Fibroblast of lung (primary cell): ENCODE data around the gene ABHD15. TPM values are rescaled to one million over a fixed set of nuclear protein-coding genes. Genes with fewer than 3 reads are reported as not detected.

Source experiments
- DNase-seq, 2 donors: peaks; one replicate each; pipeline versions ENCODE4 v3.0.0 to v3.0.0-alpha.2; 2010; ENCODE audit warnings: low read depth in 2 of 2
- H2AFZ ChIP-seq: 2 replicates; pipeline ENCODE4 v1.5.1; 2012; ENCODE audit warnings: low read length, control low read depth, inconsistent platforms
- H3K27ac ChIP-seq: 2 replicates; pipeline ENCODE4 v1.5.1; 2011; ENCODE audit warnings: low read length, control low read depth; ENCODE audit not compliant: insufficient read depth
- H3K27me3 ChIP-seq: 2 replicates; pipeline ENCODE4 v1.5.1; 2011; ENCODE audit warnings: mild to moderate bottlenecking, low read length; ENCODE audit not compliant: control insufficient read depth, insufficient read depth
- H3K36me3 ChIP-seq: 2 replicates; pipeline ENCODE4 v1.5.1; 2011; ENCODE audit warnings: low read length; ENCODE audit not compliant: control insufficient read depth, insufficient read depth
- H3K4me1 ChIP-seq: 2 replicates; pipeline ENCODE4 v1.5.1; 2011; ENCODE audit warnings: low read length; ENCODE audit not compliant: control insufficient read depth, insufficient read depth; ENCODE audit errors: extremely low read depth
- H3K4me2 ChIP-seq: 2 replicates; pipeline ENCODE4 v1.5.1; 2011; ENCODE audit warnings: low read length, control low read depth; ENCODE audit not compliant: insufficient read depth; ENCODE audit errors: extremely low read depth
- H3K4me3 ChIP-seq, 4 experiments: fragments of 200-600 bp in 1 of 4; sonication (generic) in 1 of 4; replicated peaks in 1 of 4; 2 replicates each; pipeline ENCODE4 v1.5.1; 2011 to 2016; ENCODE audit warnings: low read length in 4 of 4, low read depth in 3 of 4, mild to moderate bottlenecking in 3 of 4, control low read depth in 2 of 4, inconsistent platforms in 1 of 4, mixed read lengths in 1 of 4; ENCODE audit not compliant: insufficient read depth in 1 of 4; ENCODE audit errors: control extremely low read depth in 1 of 4
- H3K79me2 ChIP-seq: 2 replicates; pipeline ENCODE4 v1.5.1; 2012; ENCODE audit warnings: mild to moderate bottlenecking, low read length, inconsistent platforms; ENCODE audit not compliant: control insufficient read depth, insufficient read depth
- H3K9ac ChIP-seq: 2 replicates; pipeline ENCODE4 v1.5.1; 2011; ENCODE audit warnings: mild to moderate bottlenecking, low read length, control low read depth; ENCODE audit not compliant: insufficient read depth
- H3K9me3 ChIP-seq: 2 replicates; pipeline ENCODE4 v1.5.1; 2012; ENCODE audit warnings: low read depth, low read length; ENCODE audit not compliant: control insufficient read depth, insufficient read depth
- H4K20me1 ChIP-seq: 2 replicates; pipeline ENCODE4 v1.5.1; 2011; ENCODE audit warnings: low read length; ENCODE audit not compliant: control insufficient read depth, insufficient read depth; ENCODE audit errors: extremely low read depth
- EZH2 ChIP-seq: IDR thresholded peaks from 2 replicates; pipeline ENCODE4 v1.5.1; 2012; ENCODE audit warnings: low read length, control low read depth, mild to moderate bottlenecking; ENCODE audit errors: missing control alignments
- polyA plus RNA-seq, 2 donors: library from polyadenylated mRNA; depleted of rRNA in 1 of 2; stranded (reverse) in 1 of 2; unstranded in 1 of 2; fragments of >200 nt; gene quantifications; 2 replicates each; pipeline ENCODE4 v1.2.1, GENCODE V29; 2011 to 2012; ENCODE audit warnings: missing spikeins in 1 of 2
- total RNA-seq: library from RNA; depleted of rRNA; stranded (reverse); fragments of >200 nt; gene quantifications from 2 replicates; pipeline ENCODE4 v1.2.1, GENCODE V29; 2014
- TF ChIP-seq, protein P1 (sequence below), 2 donors: IDR thresholded peaks in 1 of 2; conservative IDR thresholded peaks in 1 of 2; 1 replicate in 1 of 2; 2 replicates in 1 of 2; pipeline ENCODE4 v1.5.1; 2011 to 2012; ENCODE audit warnings: low read length in 2 of 2, control low read depth in 1 of 2, inconsistent platforms in 1 of 2, low read depth in 1 of 2, mild to moderate bottlenecking in 1 of 2

Gene ABHD15
- total and polyA plus RNA-seq, 2 donors (not counting 1 experiment from before 2014, with no cell fraction given), result 4.1 to 11.9 TPM

DNA sequence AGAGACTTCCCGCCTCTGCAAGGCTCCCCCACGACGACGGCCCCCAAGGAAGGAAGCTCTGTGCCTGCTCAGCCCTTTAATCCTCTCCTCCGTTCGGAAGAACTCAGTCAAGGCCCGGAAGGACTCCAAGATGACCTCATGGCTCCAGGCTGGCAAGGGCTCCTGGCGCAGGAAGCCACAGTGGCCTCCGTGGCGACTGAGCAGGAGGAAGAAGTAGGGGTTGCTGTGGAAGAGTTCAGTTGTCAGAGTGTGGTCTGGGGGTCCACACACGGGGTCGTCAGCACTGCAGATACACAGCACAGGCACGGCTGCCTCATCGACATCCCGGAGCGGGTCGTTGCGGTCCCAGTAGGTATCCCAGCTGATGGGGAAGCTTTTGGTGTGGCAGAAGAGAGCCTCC lies 4.2 kb downstream of the ABHD15 start:
- no peak for DNase-seq

DNA sequence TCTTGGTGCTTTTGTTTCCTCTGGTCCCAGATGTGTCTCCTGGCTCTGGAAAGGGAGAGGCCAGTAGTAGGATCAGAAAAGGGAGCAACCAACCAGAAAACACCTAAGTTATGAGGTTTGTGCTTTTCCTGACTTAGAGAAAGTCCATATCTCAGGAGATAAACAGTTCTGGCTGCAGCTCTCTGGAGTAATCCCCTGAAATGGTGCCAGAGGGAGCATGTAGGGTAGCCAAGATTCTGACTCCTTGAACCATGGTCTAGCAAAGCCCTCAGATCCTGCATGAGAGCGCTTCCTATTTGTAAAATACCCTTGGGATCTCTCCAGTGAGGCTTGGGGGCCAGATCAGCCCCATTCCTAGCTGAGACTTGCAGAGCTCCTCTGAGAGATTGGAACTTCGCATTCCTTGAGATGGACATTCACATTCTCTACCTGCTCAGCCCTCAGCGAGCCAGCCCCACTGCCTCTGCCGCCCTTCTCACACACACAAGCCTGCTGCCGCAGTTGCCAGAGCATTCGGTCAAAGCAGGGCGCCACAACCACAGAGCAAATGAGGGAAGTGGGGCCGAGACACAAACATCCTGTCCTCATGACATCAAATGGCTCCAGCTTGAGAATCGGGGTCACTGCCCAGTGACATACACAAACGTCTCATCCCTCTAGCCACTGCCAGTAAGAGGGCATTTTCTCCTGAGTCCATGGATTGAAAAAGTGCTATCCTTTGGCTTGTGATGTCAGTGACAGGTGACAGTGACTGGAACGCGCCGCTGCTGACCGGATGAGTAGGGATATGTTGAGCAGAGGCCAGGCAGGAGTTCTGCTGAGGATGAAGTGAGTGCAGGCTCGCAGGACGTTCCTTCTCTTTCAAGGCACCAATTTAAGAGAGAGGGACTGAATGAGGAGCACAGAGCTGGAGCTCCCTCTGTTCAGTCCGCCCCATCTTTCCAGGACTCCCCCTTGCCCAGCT lies 5.0 kb downstream of the ABHD15 start:
- Histone ChIP-seq H4K20me1 (no peaks in the 10 kb centered on the region), H3K9me3 (no peaks in the 10 kb centered on the region), H3K9ac (no peak overlapping the region), H3K79me2 (no peaks in the 10 kb centered on the region), H3K4me1 (no peaks in the 10 kb centered on the region), H3K36me3 (peaks cover 2% of the 10 kb centered on the region), H3K27ac (no peak overlapping the region), H3K4me3 (no peak overlapping the region), H3K27me3 (no peaks in the 10 kb centered on the region), H2AFZ (no peak overlapping the region), H3K4me2 (no peak overlapping the region)
- TF ChIP-seq, protein P1, sequence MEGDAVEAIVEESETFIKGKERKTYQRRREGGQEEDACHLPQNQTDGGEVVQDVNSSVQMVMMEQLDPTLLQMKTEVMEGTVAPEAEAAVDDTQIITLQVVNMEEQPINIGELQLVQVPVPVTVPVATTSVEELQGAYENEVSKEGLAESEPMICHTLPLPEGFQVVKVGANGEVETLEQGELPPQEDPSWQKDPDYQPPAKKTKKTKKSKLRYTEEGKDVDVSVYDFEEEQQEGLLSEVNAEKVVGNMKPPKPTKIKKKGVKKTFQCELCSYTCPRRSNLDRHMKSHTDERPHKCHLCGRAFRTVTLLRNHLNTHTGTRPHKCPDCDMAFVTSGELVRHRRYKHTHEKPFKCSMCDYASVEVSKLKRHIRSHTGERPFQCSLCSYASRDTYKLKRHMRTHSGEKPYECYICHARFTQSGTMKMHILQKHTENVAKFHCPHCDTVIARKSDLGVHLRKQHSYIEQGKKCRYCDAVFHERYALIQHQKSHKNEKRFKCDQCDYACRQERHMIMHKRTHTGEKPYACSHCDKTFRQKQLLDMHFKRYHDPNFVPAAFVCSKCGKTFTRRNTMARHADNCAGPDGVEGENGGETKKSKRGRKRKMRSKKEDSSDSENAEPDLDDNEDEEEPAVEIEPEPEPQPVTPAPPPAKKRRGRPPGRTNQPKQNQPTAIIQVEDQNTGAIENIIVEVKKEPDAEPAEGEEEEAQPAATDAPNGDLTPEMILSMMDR (conservative IDR thresholded peaks at IDR 0.05 in 1 of 2, IDR thresholded peaks at IDR 0.05 in 1 of 2; ENCODE audit: low read depth in 1 of 2, low read length in 2 of 2), result no peak
- TF ChIP-seq EZH2, result no peak
- DNase-seq, result no peak

More for the DNA sequence above, 4.2 kb downstream of the ABHD15 start:
- no peaks in the 10 kb centered on the region for H3K27me3 ChIP-seq
- H3K79me2 ChIP-seq, result no peaks in the 10 kb centered on the region
- no peak overlapping the region for H3K27ac ChIP-seq
- peaks cover 2% of the 10 kb centered on the region for H3K36me3 ChIP-seq
- no peak overlapping the region for H3K9ac ChIP-seq
- H3K4me2 ChIP-seq, result no peak overlapping the region
- TF ChIP-seq EZH2, result no peak
- TF ChIP-seq, protein P1 (conservative IDR thresholded peaks at IDR 0.05 in 1 of 2, IDR thresholded peaks at IDR 0.05 in 1 of 2; ENCODE audit: low read depth in 1 of 2, low read length in 2 of 2), result no peak
- no peaks in the 10 kb centered on the region for H3K4me1 ChIP-seq
- H3K9me3 ChIP-seq, result no peaks in the 10 kb centered on the region
- no peak overlapping the region for H3K4me3 ChIP-seq
- H4K20me1 ChIP-seq, result no peaks in the 10 kb centered on the region
- no peak overlapping the region for H2AFZ ChIP-seq

DNA sequence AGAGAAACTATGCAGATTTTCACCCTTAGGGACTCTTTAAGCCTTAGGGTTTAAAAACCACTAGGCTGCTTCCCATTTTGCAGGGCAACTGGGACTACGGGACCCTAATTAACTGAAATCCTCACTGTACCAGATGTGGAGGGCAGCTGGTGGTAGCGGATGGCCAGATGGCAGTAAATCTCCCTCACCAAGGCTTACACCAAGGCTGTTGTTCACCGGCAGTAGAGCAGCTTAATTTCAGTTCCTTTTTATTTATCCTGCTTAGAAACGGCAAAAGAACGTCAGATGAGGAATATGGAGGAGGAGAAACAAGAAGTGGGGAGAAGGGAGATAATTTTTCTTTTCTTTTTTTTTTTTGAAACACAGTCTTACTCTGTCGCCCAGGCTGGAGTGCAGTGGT lies 6.5 kb downstream of the ABHD15 start:
- H3K9ac ChIP-seq, result no peak overlapping the region
- no peak overlapping the region for H3K4me2 ChIP-seq
- H3K4me3 ChIP-seq, result no peak overlapping the region
- no peaks in the 10 kb centered on the region for H3K27me3 ChIP-seq
- H3K27ac ChIP-seq, result no peak overlapping the region
- DNase-seq, result no peak
- H4K20me1 ChIP-seq, result no peaks in the 10 kb centered on the region
- H3K79me2 ChIP-seq, result no peaks in the 10 kb centered on the region
- H2AFZ ChIP-seq, result no peak overlapping the region
- H3K36me3 ChIP-seq, result peaks cover 2% of the 10 kb centered on the region
- no peaks in the 10 kb centered on the region for H3K9me3 ChIP-seq
- no peaks in the 10 kb centered on the region for H3K4me1 ChIP-seq
- TF ChIP-seq, protein P1 (conservative IDR thresholded peaks at IDR 0.05 in 1 of 2, IDR thresholded peaks at IDR 0.05 in 1 of 2; ENCODE audit: low read depth in 1 of 2, low read length in 2 of 2), result no peak
- TF ChIP-seq EZH2, result no peak
